Measurements from ENCODE around the gene ANAPC13. TPM values are rescaled to one million over a fixed set of nuclear protein-coding genes. Genes with fewer than 3 reads are reported as not detected.

The ANAPC13 gene
- total RNA-seq = 122 and 140 TPM in 2 replicates

GRCh38 chr3:134485718-134486576, at the start of gene ANAPC13, which contains the start of gene CEP63:
Gene ANAPC13 (minus strand): TSS chr3:134485985. CDS start chr3:134482904, 3,081 bp downstream.
Gene CEP63 (plus strand): TSS chr3:134486057. CDS start chr3:134495321, 9,264 bp downstream.

Other genes with a start within 250 kb of the ANAPC13 start
- 93.0 and 137 TPM in 2 replicates for gene RYK, start 235.1 kb downstream of the ANAPC13 start, total RNA-seq
- 96.4 and 184 TPM in 2 replicates for gene AMOTL2, start 111.5 kb downstream of the ANAPC13 start, total RNA-seq
- gene CEP63, start 72 bp upstream of the ANAPC13 start, total RNA-seq = 19.0 and 22.6 TPM in 2 replicates
- 0.56 and 0.96 TPM in 2 replicates for gene KY, start 165.0 kb upstream of the ANAPC13 start, total RNA-seq

Data from regular cardiac myocyte (primary cell).